Thyroid gland (tissue), 4 donors: ENCODE measurements around the gene ARHGAP4. TPM values are rescaled to one million over a fixed set of nuclear protein-coding genes. Genes with fewer than 3 reads are reported as not detected.
A peak's percentile ranks its signal among the peaks of the same experiment; 100 is the strongest.

Experiments used
- DNase-seq, 2 donors: peaks; one replicate each; pipeline ENCODE4 v3.0.0-alpha.2; 2019
- H3K27ac ChIP-seq, 3 donors: fragments of 200-600 bp; sonication (generic); 1 replicate in 2 of 3; 2 replicates in 1 of 3; pipeline ENCODE4 v1.5.1; 2016 to 2019; ENCODE audit warnings: mild to moderate bottlenecking in 1 of 3, moderate library complexity in 1 of 3
- H3K27me3 ChIP-seq: fragments of 200-600 bp; sonication (generic); one replicate; pipeline ENCODE4 v1.5.1; 2019
- H3K36me3 ChIP-seq, 2 donors: fragments of 200-600 bp; sonication (generic); one replicate each; pipeline ENCODE4 v1.5.1; 2016 to 2019
- H3K4me1 ChIP-seq, 2 donors: fragments of 200-600 bp; sonication (generic); one replicate each; pipeline ENCODE4 v1.5.1; 2017 to 2019
- H3K4me3 ChIP-seq, 3 donors: fragments of 200-600 bp; sonication (generic); replicated peaks in 1 of 3; 1 replicate in 2 of 3; 2 replicates in 1 of 3; pipeline ENCODE4 v1.5.1; 2016; ENCODE audit warnings: mild to moderate bottlenecking in 1 of 3
- H3K9me3 ChIP-seq: fragments of 200-600 bp; sonication (generic); one replicate; pipeline ENCODE4 v1.5.1; 2017
- CTCF ChIP-seq, 6 experiments: fragments of 200-600 bp in 3 of 6; fragments of 450-650 bp in 3 of 6; sonication (generic) in 3 of 6; IDR thresholded peaks; one replicate each; pipeline ENCODE4 v1.5.1; 2016 to 2019; ENCODE audit warnings: antibody characterized with exemption in 6 of 6, mild to moderate bottlenecking in 2 of 6, inconsistent platforms in 1 of 6, moderate library complexity in 1 of 6
- POLR2A ChIP-seq, 2 donors: fragments of 450-650 bp; IDR thresholded peaks; one replicate each; pipeline ENCODE4 v1.6.1; 2017; ENCODE audit warnings: antibody characterized with exemption in 2 of 2, mild to moderate bottlenecking in 2 of 2, moderate library complexity in 1 of 2
- WGBS, 2 donors: methylation state at CpG; one replicate each; pipeline ENCODE4 v1.1.5; 2017; 5-methylcytosine and 5-hydroxymethylcytosine counted together
- intact Hi-C: fragments of 100-400 bp; cut with DNase I; formaldehyde crosslinking; loops from one replicate; pipeline ENCODE4 v1.15.1; 2023
- total RNA-seq, 4 donors: library from RNA; depleted of rRNA; stranded (reverse); fragments of >200 nt; gene quantifications; one replicate each; pipeline ENCODE4 v1.2.3, GENCODE V29; 2016

Gene ARHGAP4
- total RNA-seq, 4 donors from 2014 or later: 6.5 to 37.0 (median 12.2) TPM

GRCh38 chrX:153969904-153970356 is 43.9 kb upstream of the ARHGAP4 start:
- WGBS, 2 donors: 3 to 13% methylated on average over 3 to 15 of the region's 26 CpGs
- Histone ChIP-seq H3K9me3 (no peaks in the 10 kb centered on the region), H3K27ac (peak overlapping the region in 2 of 3 donors; percentile 98 to 99), H3K4me1 (peaks cover 26 to 45% of the 10 kb centered on the region in 2 donors), H3K27me3 (no peaks in the 10 kb centered on the region), H3K36me3 (no peaks in the 10 kb centered on the region), H3K4me3 (peak overlapping the region in 1 of 3 donors; percentile 66)
- TF ChIP-seq CTCF (IDR thresholded peaks at IDR 0.05): no peak
- no peak for TF ChIP-seq POLR2A (IDR thresholded peaks at IDR 0.05)
- DNase-seq: peak; percentile 37
- intact Hi-C loops: no loop called here

- Histone ChIP-seq H3K9me3 (no peaks in the 10 kb centered on the region), H3K36me3 (no peaks in the 10 kb centered on the region), H3K27ac (peak overlapping the region in 2 of 3 donors; percentile 98 to 99), H3K27me3 (no peaks in the 10 kb centered on the region), H3K4me3 (peak overlapping the region in 1 of 3 donors; percentile 66), H3K4me1 (peaks cover 26 to 45% of the 10 kb centered on the region in 2 donors)
- no peak for DNase-seq
- 11 to 23% methylated on average over 11 to 13 of the region's 25 CpGs for WGBS, 2 donors
- no peak for TF ChIP-seq POLR2A (IDR thresholded peaks at IDR 0.05)
- TF ChIP-seq CTCF (IDR thresholded peaks at IDR 0.05): no peak
- intact Hi-C loops: no loop called here
Measured at GRCh38 chrX:153969125-153969903, 43.2 kb upstream of the ARHGAP4 start.

- Histone ChIP-seq H3K27ac (no peak overlapping the region), H3K4me3 (no peak overlapping the region), H3K4me1 (peaks cover 26 to 41% of the 10 kb centered on the region in 2 donors), H3K9me3 (no peaks in the 10 kb centered on the region), H3K36me3 (peaks cover 0 to under 1% of the 10 kb centered on the region in 2 donors), H3K27me3 (no peaks in the 10 kb centered on the region)
- intact Hi-C loops: no loop called here
- 0 to 34% methylated on average over 2 to 8 of the region's 12 CpGs for WGBS, 2 donors
- no peak for TF ChIP-seq CTCF (IDR thresholded peaks at IDR 0.05)
- no peak for TF ChIP-seq POLR2A (IDR thresholded peaks at IDR 0.05)
- no peak for DNase-seq
Measured at GRCh38 chrX:153968754-153969124, 42.7 kb upstream of the ARHGAP4 start.

- no peak for DNase-seq
- Histone ChIP-seq H3K4me1 (peaks cover 26 to 36% of the 10 kb centered on the region in 2 donors), H3K9me3 (no peaks in the 10 kb centered on the region), H3K36me3 (peaks cover 0 to 6% of the 10 kb centered on the region in 2 donors), H3K4me3 (no peak overlapping the region), H3K27me3 (no peaks in the 10 kb centered on the region), H3K27ac (no peak overlapping the region)
- intact Hi-C loops: no loop called here
- WGBS, 2 donors: 40 to 58% methylated on average over 1 to 9 of the region's 9 CpGs
- TF ChIP-seq POLR2A (IDR thresholded peaks at IDR 0.05) (no peak), CTCF (IDR thresholded peaks at IDR 0.05) (no peak)
Measured at GRCh38 chrX:153968255-153968654, 42.2 kb upstream of the ARHGAP4 start.

GRCh38 chrX:153967536-153968224 is 41.6 kb upstream of the ARHGAP4 start:
- Histone ChIP-seq H3K27me3 (no peaks in the 10 kb centered on the region), H3K4me3 (no peak overlapping the region), H3K36me3 (peaks cover 0 to 6% of the 10 kb centered on the region in 2 donors), H3K4me1 (peaks cover 26 to 34% of the 10 kb centered on the region in 2 donors), H3K9me3 (no peaks in the 10 kb centered on the region), H3K27ac (no peak overlapping the region)
- intact Hi-C loops: no loop called here
- DNase-seq: no peak
- TF ChIP-seq POLR2A (IDR thresholded peaks at IDR 0.05) (no peak), CTCF (IDR thresholded peaks at IDR 0.05) (no peak)
- 48 to 65% methylated on average over 8 to 16 of the region's 16 CpGs for WGBS, 2 donors
